ENCODE measurements around the gene DPCD.

The DPCD gene

GRCh38 chr10:101587725-101588653, at the start of gene DPCD, which contains the start of gene POLL:
Gene DPCD, plus strand, starts transcription at chr10:101588321. Its CDS starts 16 bp downstream, at chr10:101588337.
Gene POLL, minus strand, starts transcription at chr10:101588257. Its CDS starts 897 bp downstream, at chr10:101587360.
- TF ChIP-seq EGR1 (IDR thresholded peaks at IDR 0.05) (peak; percentile 65), ZBTB7A (IDR thresholded peaks at IDR 0.05; ENCODE audit: low read depth) (peak; percentile 93), TCF12 (IDR thresholded peaks at IDR 0.05; ENCODE audit: low read depth) (peak; percentile 39; the same call in 1 of the 2 replicates), TAF1 (IDR thresholded peaks at IDR 0.05; ENCODE audit: low read depth) (peak; percentile 90), USF1 (IDR thresholded peaks at IDR 0.05) (no peak), YY1 (IDR thresholded peaks at IDR 0.05; ENCODE audit: low read depth) (peak; percentile 96), FOXM1 (IDR thresholded peaks at IDR 0.05; ENCODE audit: borderline replicate concordance, low read depth) (no peak; the same call in 1 of the 2 replicates), MAX (IDR thresholded peaks at IDR 0.05) (peak; percentile 67)

GRCh38 chr10:101538446-101538845, 49.7 kb upstream of the DPCD start:
- TF ChIP-seq TEAD4 (IDR thresholded peaks at IDR 0.05) (no peak), EGR1 (IDR thresholded peaks at IDR 0.05) (no peak), NFIC (IDR thresholded peaks at IDR 0.05) (no peak), ZBTB7A (IDR thresholded peaks at IDR 0.05; ENCODE audit: low read depth) (no peak), EP300 (IDR thresholded peaks at IDR 0.05; ENCODE audit: borderline replicate concordance) (no peak), TAF1 (IDR thresholded peaks at IDR 0.05; ENCODE audit: low read depth) (no peak), FOXM1 (IDR thresholded peaks at IDR 0.05; ENCODE audit: borderline replicate concordance, low read depth) (no peak), MAX (IDR thresholded peaks at IDR 0.05) (no peak), CEBPB (IDR thresholded peaks at IDR 0.05) (no peak), REST (IDR thresholded peaks at IDR 0.05; ENCODE audit: low read depth) (no peak), YY1 (IDR thresholded peaks at IDR 0.05; ENCODE audit: low read depth) (no peak), CREB1 (IDR thresholded peaks at IDR 0.05; ENCODE audit: low read depth) (no peak), TCF12 (IDR thresholded peaks at IDR 0.05; ENCODE audit: low read depth) (no peak), RAD21 (IDR thresholded peaks at IDR 0.05; ENCODE audit: low read depth) (no peak)

GRCh38 chr10:101545898-101546297, 42.2 kb upstream of the DPCD start:
- TF ChIP-seq NFIC (IDR thresholded peaks at IDR 0.05) = peak; percentile 57; the same call in 1 of the 2 replicates
- no peak for TF ChIP-seq YY1 (IDR thresholded peaks at IDR 0.05; ENCODE audit: low read depth)

- TF ChIP-seq TCF12 (IDR thresholded peaks at IDR 0.05; ENCODE audit: low read depth) = no peak
- TF ChIP-seq NFIC (IDR thresholded peaks at IDR 0.05) = no peak
- TF ChIP-seq TEAD4 (IDR thresholded peaks at IDR 0.05) = no peak
- TF ChIP-seq CEBPB (IDR thresholded peaks at IDR 0.05) = no peak
- no peak for TF ChIP-seq USF1 (IDR thresholded peaks at IDR 0.05)
- no peak for TF ChIP-seq REST (IDR thresholded peaks at IDR 0.05; ENCODE audit: low read depth)
- TF ChIP-seq FOXM1 (IDR thresholded peaks at IDR 0.05; ENCODE audit: borderline replicate concordance, low read depth) = no peak
- no peak for TF ChIP-seq CREB1 (IDR thresholded peaks at IDR 0.05; ENCODE audit: low read depth)
- TF ChIP-seq ZBTB7A (IDR thresholded peaks at IDR 0.05; ENCODE audit: low read depth) = no peak
- no peak for TF ChIP-seq MAX (IDR thresholded peaks at IDR 0.05)
- no peak for TF ChIP-seq RAD21 (IDR thresholded peaks at IDR 0.05; ENCODE audit: low read depth)
- TF ChIP-seq TAF1 (IDR thresholded peaks at IDR 0.05; ENCODE audit: low read depth) = no peak
- no peak for TF ChIP-seq EP300 (IDR thresholded peaks at IDR 0.05; ENCODE audit: borderline replicate concordance)
- no peak for TF ChIP-seq EGR1 (IDR thresholded peaks at IDR 0.05)
- no peak for TF ChIP-seq YY1 (IDR thresholded peaks at IDR 0.05; ENCODE audit: low read depth)
Observed at GRCh38 chr10:101550965-101551364, 37.2 kb upstream of the DPCD start.

GRCh38 chr10:101552442-101552841, 35.7 kb upstream of the DPCD start:
- no peak for TF ChIP-seq CEBPB (IDR thresholded peaks at IDR 0.05)
- TF ChIP-seq TCF12 (IDR thresholded peaks at IDR 0.05; ENCODE audit: low read depth) = no peak
- no peak for TF ChIP-seq EGR1 (IDR thresholded peaks at IDR 0.05)
- no peak for TF ChIP-seq USF1 (IDR thresholded peaks at IDR 0.05)
- no peak for TF ChIP-seq REST (IDR thresholded peaks at IDR 0.05; ENCODE audit: low read depth)
- no peak for TF ChIP-seq EP300 (IDR thresholded peaks at IDR 0.05; ENCODE audit: borderline replicate concordance)
- TF ChIP-seq RAD21 (IDR thresholded peaks at IDR 0.05; ENCODE audit: low read depth) = no peak
- no peak for TF ChIP-seq CREB1 (IDR thresholded peaks at IDR 0.05; ENCODE audit: low read depth)
- TF ChIP-seq FOXM1 (IDR thresholded peaks at IDR 0.05; ENCODE audit: borderline replicate concordance, low read depth) = no peak
- no peak for TF ChIP-seq ZBTB7A (IDR thresholded peaks at IDR 0.05; ENCODE audit: low read depth)

All from Ishikawa (cell line).